NCI-H1436 treated with DMSO at 0.1 percent for 48 hours (cell line): Measurements from ENCODE around the gene LRRC4C.
"Not testable (repeated sequence)": the region's sequence is repeated elsewhere in the genome, so short reads cannot be mapped to it uniquely, and the experiment has no call there.

ENCODE experiments used
- DNase-seq: peaks from one replicate; lab custom pipeline; 2025; lab: John Stamatoyannopoulos, UW

Gene LRRC4C

DNA sequence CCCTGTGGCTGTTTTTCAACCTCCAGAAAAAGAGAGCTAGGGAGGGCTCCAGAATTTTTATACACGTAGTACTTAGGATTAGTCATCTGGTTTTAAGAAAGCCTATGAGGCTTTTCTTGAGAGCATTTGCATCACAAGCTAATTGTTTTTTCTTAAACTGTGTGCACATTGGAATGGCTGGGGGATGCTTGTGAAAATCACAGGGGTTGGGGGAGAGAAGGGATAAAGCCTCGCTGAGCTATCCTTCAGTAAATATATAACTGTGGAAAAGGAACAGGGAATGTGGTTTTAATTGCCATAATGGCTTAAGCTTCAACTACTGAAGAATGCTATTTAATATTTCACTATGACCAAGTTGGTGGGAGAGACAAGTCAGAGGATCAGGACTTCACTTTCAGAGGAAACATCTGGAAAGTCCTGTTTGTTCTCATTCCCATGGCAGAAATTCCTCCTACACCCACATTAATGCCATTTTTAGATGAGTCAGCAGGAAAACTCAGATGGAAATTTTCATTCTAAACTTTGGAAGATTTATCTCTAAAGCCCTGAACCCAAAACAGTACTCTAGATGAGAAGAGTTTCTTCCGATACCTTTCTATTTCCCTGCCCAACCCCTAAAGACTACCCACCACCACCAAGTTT, 591.3 kb downstream of the LRRC4C start:
- DNase-seq, result no peak

GRCh38 chr11:40857754-40858153, 601.7 kb downstream of the LRRC4C start:
- not testable (repeated sequence) for DNase-seq

DNA sequence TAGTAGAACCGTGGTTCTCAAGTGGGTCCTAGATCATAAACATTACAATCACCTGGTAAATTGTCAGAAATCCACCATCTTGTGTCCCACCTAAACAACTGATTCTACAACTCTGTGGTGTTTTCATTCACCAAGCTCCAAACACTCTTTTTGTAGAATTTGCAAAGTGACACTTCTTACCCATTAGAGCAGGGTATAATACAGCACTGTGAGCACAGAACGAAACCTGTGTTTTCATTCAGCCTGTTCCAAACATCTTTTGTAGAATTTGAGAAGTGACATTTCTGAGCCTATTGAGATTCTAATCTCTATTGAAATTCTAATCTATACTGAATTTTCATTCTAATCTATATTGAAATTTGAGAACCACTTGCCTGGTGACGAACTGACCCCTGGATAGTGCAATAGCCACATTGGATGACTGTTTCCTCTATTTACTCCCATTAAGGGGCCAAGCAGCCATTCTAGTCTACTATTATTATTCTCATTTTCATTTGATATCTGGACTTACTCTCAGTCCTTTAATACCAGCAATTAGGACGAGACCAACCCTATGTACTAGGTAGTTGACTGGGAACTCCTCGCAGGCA, 616.6 kb downstream of the LRRC4C start:
- no peak for DNase-seq

DNA sequence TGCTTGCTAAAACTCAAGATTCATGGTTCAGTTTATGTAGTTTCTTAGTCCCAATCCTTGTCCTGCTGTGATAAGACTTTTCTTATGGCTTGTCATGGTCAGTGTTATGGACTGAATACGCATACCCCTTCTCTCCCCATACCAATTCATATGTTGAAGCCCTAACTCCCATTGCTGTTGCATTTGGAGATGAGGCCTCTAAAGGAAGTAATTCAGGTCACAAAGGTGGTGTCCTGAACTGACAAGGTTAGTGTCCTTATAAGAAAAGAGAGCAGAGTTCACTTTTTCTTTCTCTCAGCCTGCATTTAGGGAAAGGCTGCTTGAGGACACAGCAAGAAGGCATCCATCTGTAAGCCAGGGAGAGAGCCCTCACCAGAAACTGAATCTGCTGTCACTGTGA, 618.2 kb downstream of the LRRC4C start:
- DNase-seq, result no peak

DNA sequence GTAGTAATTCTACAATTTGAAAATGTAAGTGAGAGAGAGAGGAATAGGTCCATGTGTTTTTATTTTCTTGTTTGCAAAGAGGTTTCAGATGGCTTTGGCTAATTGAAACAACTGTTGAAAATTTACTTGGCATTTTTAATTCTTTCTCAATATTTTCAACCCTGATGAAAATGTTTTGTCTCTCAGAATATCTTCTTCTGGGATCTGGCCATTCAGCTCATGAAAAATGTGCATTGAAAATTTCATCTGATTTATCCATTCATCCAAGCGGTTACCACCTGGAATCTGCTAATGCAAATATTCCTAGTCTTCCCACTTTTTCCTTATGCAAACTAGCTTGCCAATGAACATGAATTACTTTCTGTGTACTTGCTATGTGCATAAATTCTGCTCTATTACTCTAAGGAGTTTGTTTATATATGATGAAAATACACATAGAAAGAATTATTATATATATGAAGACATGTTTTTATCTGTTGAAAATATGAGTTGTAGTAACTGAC, 621.2 kb downstream of the LRRC4C start:
- DNase-seq, result no peak

GRCh38 chr11:40827116-40827515, 632.3 kb downstream of the LRRC4C start:
- no peak for DNase-seq

GRCh38 chr11:40826601-40827000, 632.9 kb downstream of the LRRC4C start:
- no peak for DNase-seq

DNA sequence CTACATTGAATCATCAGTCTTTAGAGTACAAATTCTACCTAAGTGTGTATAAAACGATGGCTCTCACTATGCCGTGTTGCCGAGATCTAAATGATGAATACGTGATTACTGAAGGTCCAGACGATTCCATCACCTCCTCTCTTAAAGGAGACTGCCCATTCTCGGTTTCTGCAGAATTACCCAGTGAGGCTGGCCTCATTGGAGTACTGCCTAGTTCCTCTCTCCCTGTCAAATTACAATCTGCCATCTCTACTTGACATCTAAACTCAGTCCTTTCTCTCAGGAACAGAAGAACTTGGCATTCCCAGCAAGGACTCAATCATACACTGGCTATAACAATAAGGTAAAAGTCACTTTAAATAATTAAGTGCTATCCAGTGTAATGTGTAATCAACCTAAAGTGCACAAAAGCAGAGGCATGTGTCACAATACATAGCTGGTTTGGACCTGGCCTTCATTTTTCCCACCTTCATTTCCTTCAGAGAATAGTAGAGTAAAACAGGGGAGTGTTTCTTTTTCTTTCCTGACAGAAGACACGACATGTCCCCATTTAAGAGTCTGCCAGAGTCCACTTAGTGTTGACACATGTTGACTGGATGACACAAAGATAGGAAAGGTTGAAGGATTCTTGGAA, 634.1 kb downstream of the LRRC4C start:
- DNase-seq, result no peak

DNA sequence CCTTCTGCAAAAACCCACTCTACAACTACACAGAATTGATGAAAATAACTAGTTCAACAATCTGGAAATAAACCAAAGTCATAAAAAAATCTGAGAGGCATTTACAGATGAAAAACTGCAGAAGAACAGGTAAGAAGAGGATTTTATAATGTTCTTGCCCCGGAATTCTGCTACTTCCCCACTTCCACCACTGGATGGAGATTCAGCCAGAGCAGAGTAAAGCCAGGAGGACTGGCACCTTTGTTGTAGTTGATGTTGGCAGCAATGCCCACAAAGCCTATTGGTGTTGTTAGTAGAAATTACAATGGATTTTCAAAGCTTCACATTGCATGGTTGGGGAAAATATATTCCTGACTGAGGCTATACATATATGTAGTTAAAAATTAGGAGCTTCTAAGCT, 640.2 kb downstream of the LRRC4C start:
- no peak for DNase-seq

DNA sequence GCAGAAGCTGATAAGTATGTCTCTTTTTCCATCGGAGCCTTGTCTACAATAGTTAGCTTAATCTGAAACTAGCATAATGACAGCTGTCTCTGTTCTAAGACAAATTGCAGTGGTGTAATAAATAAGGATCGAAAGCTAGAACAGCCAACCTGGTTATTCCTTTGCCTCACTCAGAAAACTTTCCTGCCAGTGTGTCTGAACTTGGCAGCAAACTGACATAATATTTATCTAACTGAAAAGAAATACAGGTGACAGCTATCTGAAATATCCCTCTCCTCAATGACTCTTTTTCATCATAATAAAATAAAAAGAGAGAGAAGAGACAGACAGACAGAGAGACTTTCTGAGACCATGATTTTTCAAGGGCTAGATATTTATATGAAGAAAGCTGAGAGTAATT, 642.5 kb downstream of the LRRC4C start:
- no peak for DNase-seq

DNA sequence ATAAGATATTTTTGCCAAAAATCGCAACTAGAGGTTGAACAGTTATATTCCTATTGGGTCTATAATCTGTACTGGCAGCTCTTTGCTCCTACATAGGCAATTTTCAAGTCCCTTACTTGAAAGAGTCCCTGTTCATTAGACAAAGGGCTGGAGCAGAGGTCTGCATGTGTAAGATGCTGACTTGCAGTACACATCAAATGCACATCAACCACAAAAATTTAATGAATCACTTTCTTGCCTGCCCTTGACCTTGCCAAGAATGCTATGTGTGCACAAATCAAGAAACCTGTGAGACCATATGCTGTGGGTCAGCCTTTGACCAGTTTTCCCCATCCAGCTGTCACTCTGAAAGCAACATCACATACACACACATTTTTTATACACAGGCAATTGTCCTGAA, 661.5 kb downstream of the LRRC4C start:
- no peak for DNase-seq

DNA sequence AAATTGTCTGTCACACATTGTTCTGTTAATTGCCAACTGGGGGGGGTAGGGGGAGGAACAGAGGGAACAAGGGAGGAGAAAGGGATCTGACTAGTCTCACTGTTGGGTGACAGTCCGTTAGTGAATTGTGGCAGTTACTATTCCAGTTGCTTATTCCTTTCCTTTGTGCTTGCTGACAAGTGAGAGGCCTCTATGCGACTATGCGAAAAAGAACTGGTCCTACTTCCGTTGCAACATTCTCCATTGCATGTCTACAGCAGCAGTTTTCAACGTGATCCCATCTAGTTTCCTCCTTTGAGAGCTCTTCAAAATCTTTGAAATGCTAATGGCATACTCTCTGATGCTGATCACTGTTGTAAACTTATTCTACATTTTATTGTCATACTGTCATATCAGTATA, 672.2 kb downstream of the LRRC4C start:
- no peak for DNase-seq

GRCh38 chr11:40763046-40763445, 696.4 kb downstream of the LRRC4C start:
- DNase-seq, result no peak

- no peak for DNase-seq
These were observed 700.1 kb downstream of the LRRC4C start for GRCh38 chr11:40759341-40759740.

DNA sequence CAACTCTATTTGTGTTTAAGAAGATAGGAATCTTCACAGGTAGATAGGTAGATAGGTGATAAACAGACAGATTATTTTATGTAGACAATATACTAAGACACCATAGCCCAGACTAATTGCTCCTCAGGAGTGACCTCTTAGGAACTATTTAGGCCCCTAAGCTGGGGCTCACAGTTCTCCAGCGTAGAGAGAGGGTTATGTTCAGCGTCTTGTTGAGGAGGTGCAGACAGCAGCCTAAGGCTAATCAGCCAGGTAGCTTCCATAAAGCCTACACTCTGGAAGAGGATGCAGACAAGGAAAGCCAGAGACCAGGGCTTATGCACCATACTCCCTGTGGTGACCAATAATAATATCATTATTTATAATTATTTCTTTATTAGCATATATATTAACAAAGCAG, 705.2 kb downstream of the LRRC4C start:
- no peak for DNase-seq

DNA sequence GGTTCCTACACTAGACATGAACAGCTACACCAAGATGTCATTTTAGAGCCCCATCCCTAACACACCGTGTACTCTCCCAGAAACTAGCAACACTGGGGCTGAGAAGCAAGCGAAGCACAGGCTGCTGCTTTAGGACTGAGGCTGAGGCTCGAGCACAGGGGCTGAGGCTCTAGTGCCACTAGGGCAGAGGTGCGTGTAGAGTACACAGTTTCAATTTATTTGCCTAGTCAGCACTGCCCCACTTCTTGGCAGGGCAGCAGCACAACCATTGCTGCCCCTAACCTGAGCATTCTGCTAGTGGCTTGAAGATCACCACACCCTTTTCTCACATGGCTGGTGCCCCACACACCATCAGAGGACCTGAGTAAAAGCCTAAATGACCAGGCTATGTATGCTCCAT, 713.2 kb downstream of the LRRC4C start:
- no peak for DNase-seq

- DNase-seq, result no peak
These were observed 727.3 kb downstream of the LRRC4C start for GRCh38 chr11:40732132-40732531.

- no peak for DNase-seq
These were observed 737.2 kb downstream of the LRRC4C start for GRCh38 chr11:40722179-40722795.

DNA sequence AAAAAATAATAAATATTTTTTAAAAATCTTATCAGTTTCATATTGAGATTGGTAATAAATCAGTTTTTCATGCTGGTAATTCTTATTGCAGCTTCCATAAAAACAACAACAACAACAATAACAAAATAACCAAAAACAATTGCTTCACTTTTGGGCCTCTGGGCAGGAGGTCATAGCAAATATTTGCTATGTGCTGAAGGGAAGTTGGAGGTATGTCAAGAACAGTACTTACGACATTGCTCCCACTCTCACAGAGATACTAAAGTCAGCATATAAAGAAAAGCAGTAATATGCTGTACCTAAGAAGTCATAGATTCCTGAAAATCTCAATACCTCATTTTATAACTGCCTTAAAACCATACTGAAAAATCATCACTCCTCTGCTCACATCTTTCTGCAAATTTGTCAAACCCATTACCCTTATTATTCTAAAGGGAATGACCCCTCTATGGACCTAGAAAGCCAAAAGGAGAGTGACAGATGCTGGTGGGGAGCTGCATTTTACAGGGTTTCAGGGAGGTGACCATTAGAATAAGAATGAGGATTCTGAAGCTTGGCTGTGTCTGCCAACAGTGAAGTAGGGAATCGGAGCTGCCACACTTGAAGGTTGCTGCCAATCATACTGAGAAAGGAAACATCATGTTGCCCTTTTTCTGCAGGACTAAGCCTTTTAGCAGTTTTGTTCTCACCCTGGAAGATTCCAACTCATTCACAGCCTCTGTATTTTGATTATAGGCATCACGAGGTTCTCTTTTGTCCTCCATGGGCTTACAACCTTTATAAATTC, 742.9 kb downstream of the LRRC4C start:
- DNase-seq, result no peak

- DNase-seq, result no peak
These were observed 746.4 kb downstream of the LRRC4C start for GRCh38 chr11:40713083-40713482.

- DNase-seq, result no peak
These were observed 758.4 kb downstream of the LRRC4C start for GRCh38 chr11:40701027-40701426.

DNA sequence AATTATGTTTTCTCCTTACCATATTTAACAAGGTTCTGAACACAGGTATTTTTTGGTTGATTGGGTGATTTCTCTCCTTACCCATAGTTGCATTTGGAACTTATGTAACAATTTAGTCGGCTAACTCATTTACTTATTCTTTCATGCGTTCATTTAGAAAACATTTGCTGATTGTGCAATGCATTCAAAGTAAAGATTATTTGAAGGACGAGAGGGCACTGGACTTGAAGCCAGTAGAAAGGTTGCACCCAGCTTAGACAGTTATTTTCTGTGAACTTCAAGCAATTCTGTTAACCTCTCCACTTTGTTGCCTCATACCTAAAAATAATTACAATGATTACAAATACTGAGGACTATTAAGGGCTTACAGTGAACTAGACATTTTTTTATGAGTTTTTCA, 769.6 kb downstream of the LRRC4C start:
- DNase-seq, result no peak
